ENCODE data around the gene USB1.

Gene USB1

GRCh38 chr16:58049232-58050185 lies 48.3 kb downstream of the USB1 start:
- DNase-seq: no peak

- no peak for DNase-seq
Observed at GRCh38 chr16:58051296-58051695, 50.1 kb downstream of the USB1 start.

DNA sequence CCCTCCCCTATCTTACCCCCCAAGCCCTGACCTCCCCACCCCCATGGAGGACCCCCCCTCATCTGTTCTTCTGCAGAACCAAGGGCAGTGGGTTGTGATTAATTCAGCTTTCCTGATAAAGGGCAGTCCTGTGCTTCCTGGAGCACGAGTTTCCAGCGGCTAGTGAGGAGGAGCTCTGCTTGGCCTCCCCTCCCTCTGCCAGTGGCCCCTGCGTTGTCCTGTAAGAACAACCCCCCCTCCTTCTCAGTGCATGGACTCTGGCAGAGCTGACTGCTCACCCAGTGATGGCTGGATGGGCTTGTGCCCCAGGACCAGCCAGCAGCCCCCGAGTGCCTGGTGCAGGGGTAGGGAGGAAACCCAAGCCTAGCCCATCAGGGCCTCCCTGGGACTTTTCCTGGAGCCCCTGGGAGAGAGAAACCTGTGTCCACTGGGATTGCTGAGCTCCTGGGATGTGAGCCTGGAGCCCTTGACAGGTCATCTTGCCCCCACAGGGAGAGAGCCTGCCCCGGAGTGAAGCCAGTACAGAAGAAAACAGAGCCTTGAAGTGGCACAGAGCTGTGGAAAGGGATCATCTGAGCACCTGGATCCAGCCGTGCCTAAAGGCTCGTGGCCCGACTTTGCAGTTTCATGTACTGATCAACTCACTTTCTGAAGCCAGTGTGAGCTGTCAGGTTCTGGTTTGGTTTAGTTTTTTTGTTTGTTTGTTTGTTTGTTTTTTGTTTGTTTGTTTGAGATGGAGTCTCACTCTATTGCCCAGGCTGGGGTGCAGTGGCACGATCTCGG lies 50.8 kb downstream of the USB1 start:
- no peak for DNase-seq

DNA sequence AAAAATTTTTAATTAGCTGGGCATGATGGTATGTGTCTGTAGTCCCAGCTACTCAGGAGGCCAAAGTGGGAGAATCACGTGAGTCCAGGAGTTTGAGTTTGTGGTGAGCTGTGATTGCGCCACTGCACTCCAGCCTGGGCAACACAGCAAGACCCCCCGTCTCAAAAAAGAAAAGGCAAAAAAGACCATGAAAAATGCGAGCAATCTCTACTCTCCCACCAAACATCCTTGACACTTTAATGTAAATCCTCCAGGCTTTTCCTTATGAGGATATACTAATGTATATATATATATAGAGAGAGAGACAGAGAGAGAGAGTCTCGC lies 52.4 kb downstream of the USB1 start:
- DNase-seq: no peak

DNA sequence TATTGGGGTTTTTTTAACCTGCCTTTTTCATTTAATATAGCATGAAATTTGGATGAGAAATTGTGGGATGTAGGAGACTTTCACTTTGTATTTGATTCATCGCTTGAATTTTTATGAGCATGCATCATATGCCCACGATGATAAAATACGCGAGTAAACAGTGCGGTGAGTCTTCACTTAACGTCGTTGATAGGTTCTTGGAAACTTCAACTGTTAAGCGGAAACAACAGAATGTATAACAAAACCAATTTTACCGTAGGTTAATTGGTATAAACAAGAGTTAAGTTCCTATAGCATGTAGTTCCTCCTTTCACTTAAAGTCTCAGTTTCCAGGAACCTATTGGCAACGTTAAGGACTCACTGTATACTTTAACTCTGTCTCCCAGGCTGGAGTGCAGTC lies 53.1 kb downstream of the USB1 start:
- DNase-seq: no peak

- DNase-seq: no peak
Observed at GRCh38 chr16:58056580-58056979, 55.4 kb downstream of the USB1 start.

DNA sequence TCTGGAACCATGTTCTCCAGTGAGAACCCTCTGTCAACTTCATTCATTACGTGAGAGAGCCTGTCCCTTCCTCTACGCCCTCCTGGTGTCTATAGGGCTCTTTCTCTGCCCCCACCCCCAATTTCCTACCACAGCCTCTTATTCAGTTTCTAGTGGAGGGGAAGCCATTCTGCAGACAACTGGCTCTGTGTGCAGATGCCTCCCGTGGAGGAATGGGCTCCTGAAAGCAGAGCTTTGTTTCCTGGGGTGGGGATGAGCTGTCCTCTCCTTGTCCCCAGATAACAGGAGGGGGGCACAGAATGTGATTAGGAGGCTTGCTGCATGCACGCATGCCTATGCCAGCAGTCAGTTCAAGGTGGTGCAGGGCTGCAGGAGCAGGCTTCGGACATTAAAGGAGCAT lies 55.9 kb downstream of the USB1 start:
- DNase-seq: no peak

DNA sequence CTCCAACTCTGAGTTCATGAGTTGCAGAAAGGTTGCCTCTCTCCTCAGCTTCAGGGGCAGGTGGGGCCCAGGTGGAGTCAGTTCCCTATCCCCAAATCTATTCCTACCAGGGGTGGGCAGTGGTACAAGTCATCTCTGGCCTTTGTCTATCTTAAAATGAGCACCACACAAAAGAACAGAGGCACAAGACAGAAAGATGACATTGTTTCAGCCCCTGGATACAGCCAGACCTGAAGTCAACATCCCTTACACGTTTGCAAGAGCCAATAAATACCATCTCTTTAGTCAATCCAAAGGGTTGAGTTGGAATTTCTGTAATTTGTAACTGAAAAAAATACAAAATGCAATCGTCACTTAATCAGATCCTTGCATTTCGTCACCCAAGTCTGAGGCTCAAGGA lies 56.6 kb downstream of the USB1 start:
- DNase-seq: no peak

- no peak for DNase-seq
Observed at GRCh38 chr16:58062821-58063220, 61.6 kb downstream of the USB1 start.

GRCh38 chr16:58063377-58064076 lies 62.3 kb downstream of the USB1 start:
- no peak for DNase-seq

DNA sequence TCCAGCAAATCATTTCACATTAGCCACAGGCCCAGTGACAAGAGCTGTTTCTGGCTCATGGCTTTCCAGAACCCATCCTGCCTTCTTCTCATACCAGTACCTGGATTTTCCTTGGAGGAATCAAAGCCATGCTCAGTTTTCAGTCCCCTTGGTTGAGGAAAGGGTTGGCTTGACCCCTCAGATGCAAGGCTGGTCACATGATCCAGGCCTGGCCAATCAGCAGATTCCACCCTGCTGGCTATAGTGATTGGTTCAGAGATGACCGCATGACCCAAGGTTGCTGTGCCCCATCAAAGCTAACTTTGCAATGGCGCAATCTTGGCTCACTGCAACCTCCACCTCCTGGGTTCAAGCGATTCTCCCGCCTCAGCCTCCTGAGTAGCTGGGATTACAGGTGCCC lies 69.4 kb downstream of the USB1 start:
- no peak for DNase-seq
